22Rv1 (cell line): ENCODE measurements around the gene NRF1.

ENCODE experiments used
- ZFX ChIP-seq: fragments of 450-650 bp; IDR thresholded peaks from 2 replicates; pipeline ENCODE4 v1.6.1; 2017; ENCODE audit warnings: antibody characterized with exemption, borderline replicate concordance
- TF ChIP-seq, protein P1 (sequence below): fragments of 450-650 bp; IDR thresholded peaks from 2 replicates; pipeline ENCODE4 v1.5.1; 2017; ENCODE audit warnings: mild to moderate bottlenecking

DNA sequence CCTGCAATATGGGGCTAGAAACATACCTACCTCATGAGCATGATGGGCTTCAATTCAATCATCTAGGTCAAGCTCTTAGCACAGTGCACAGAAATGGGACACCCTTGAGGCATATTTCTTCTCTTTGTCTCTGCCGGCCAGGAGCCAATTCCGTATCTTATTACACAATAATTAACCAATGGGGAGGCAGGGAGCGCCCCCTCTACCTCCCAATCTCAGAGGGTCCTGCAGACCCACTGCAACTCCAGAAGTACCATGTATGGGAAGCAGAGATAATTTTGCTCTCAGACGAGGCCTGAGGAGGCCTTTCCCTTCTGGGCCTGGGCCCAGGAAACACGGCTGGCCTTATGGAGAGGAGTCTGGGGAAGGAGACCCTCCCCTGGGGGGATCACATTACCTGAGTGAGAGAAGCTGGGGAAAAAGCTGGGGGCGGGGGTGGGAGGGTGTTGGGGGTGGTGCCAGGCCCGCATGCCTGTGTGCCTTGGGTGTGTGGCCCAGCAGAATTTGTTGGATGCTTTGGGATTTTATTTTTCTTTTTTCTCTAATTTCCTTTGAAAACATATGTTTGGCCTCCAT lies 185.8 kb downstream of the NRF1 start:
- TF ChIP-seq, protein P1, sequence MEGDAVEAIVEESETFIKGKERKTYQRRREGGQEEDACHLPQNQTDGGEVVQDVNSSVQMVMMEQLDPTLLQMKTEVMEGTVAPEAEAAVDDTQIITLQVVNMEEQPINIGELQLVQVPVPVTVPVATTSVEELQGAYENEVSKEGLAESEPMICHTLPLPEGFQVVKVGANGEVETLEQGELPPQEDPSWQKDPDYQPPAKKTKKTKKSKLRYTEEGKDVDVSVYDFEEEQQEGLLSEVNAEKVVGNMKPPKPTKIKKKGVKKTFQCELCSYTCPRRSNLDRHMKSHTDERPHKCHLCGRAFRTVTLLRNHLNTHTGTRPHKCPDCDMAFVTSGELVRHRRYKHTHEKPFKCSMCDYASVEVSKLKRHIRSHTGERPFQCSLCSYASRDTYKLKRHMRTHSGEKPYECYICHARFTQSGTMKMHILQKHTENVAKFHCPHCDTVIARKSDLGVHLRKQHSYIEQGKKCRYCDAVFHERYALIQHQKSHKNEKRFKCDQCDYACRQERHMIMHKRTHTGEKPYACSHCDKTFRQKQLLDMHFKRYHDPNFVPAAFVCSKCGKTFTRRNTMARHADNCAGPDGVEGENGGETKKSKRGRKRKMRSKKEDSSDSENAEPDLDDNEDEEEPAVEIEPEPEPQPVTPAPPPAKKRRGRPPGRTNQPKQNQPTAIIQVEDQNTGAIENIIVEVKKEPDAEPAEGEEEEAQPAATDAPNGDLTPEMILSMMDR: no peak
- no peak for TF ChIP-seq ZFX
